Astrocyte (in vitro differentiated cells and primary cell): ENCODE results near the gene CRYBA2. TPM values are rescaled to one million over a fixed set of nuclear protein-coding genes. Genes with fewer than 3 reads are reported as not detected.

Source experiments
- DNase-seq: peaks from one replicate; pipeline ENCODE4 v3.0.0-alpha.2; 2010; ENCODE audit warnings: low read depth
- FAIRE-seq: peaks from 2 replicates; lab custom pipeline; 2011; peaks lifted over from hg19 to GRCh38; lab: Jason Lieb, UNC
- H2AFZ ChIP-seq: 2 replicates; pipeline ENCODE4 v1.6.0; 2012; ENCODE audit warnings: low read depth, low read length, inconsistent platforms
- H3K27ac ChIP-seq: 2 replicates; pipeline ENCODE4 v1.5.1; 2011; ENCODE audit warnings: low read depth, low read length, inconsistent platforms
- H3K27me3 ChIP-seq: 2 replicates; pipeline ENCODE4 v1.6.0; 2011; ENCODE audit warnings: low read length, inconsistent platforms; ENCODE audit not compliant: insufficient read depth
- H3K36me3 ChIP-seq: 2 replicates; pipeline ENCODE4 v1.5.1; 2011; ENCODE audit warnings: low read length, inconsistent platforms; ENCODE audit not compliant: insufficient read depth
- H3K4me1 ChIP-seq: 2 replicates; pipeline ENCODE4 v1.5.1; 2011; ENCODE audit warnings: low read length, inconsistent platforms; ENCODE audit not compliant: insufficient read depth
- H3K4me2 ChIP-seq: 2 replicates; pipeline ENCODE4 v1.6.0; 2012; ENCODE audit warnings: low read length, inconsistent platforms
- H3K4me3 ChIP-seq: 2 replicates; pipeline ENCODE4 v1.5.1; 2011; ENCODE audit warnings: low read depth, mild to moderate bottlenecking, low read length, inconsistent platforms; ENCODE audit not compliant: insufficient read depth
- H3K79me2 ChIP-seq: 2 replicates; pipeline ENCODE4 v1.6.0; 2012; ENCODE audit warnings: mild to moderate bottlenecking, low read length, inconsistent platforms; ENCODE audit not compliant: insufficient read depth
- H3K9ac ChIP-seq: 2 replicates; pipeline ENCODE4 v1.6.0; 2012; ENCODE audit warnings: mild to moderate bottlenecking, low read length, inconsistent platforms
- H3K9me3 ChIP-seq: 2 replicates; pipeline ENCODE4 v1.5.1; 2012; ENCODE audit warnings: low read depth, mild to moderate bottlenecking, low read length, inconsistent platforms; ENCODE audit not compliant: insufficient read depth
- H4K20me1 ChIP-seq: 2 replicates; pipeline ENCODE4 v1.6.0; 2012; ENCODE audit warnings: low read length, inconsistent platforms; ENCODE audit not compliant: insufficient read depth
- H3K27ac Mint-ChIP-seq: one replicate; pipeline ENCODE4 v1.8.0; 2021; ENCODE audit warnings: mild to moderate bottlenecking, mixed read lengths; ENCODE audit not compliant: unreplicated experiment
- H3K27me3 Mint-ChIP-seq: one replicate; pipeline ENCODE4 v1.8.0; 2021; ENCODE audit warnings: low read depth, mixed read lengths; ENCODE audit not compliant: unreplicated experiment
- H3K36me3 Mint-ChIP-seq: one replicate; pipeline ENCODE4 v1.8.0; 2021; ENCODE audit warnings: low read depth, mixed read lengths; ENCODE audit not compliant: unreplicated experiment
- H3K4me1 Mint-ChIP-seq: one replicate; pipeline ENCODE4 v1.8.0; 2021; ENCODE audit warnings: low read depth, mixed read lengths; ENCODE audit not compliant: unreplicated experiment
- H3K4me3 Mint-ChIP-seq: one replicate; pipeline ENCODE4 v1.8.0; 2021; ENCODE audit warnings: mild to moderate bottlenecking, moderate library complexity, mixed read lengths; ENCODE audit not compliant: unreplicated experiment
- H3K9me3 Mint-ChIP-seq: one replicate; pipeline ENCODE4 v1.8.0; 2021; ENCODE audit warnings: mild to moderate bottlenecking, mixed read lengths; ENCODE audit not compliant: unreplicated experiment
- CTCF ChIP-seq: IDR thresholded peaks from 2 replicates; pipeline ENCODE4 v1.5.1; 2011; ENCODE audit warnings: low read depth, mild to moderate bottlenecking, inconsistent platforms, low read length, moderate library complexity; ENCODE audit not compliant: insufficient read depth
- EZH2 ChIP-seq: IDR thresholded peaks from 2 replicates; pipeline ENCODE4 v1.6.1; 2012; ENCODE audit warnings: mild to moderate bottlenecking, low read length, inconsistent platforms; ENCODE audit not compliant: insufficient read depth
- total RNA-seq: library from RNA; stranded (reverse); gene quantifications from 2 replicates; pipeline ENCODE4 v1.2.1, GENCODE V29; 2021

The CRYBA2 gene
- total RNA-seq, 1 donor from 2014 or later, result not detected

- Histone ChIP-seq H3K27ac (no peak overlapping the region), H3K36me3 (no peaks in the 10 kb centered on the region), H3K4me3 (no peak overlapping the region), H4K20me1 (no peaks in the 10 kb centered on the region), H3K79me2 (no peaks in the 10 kb centered on the region), H3K9ac (no peak overlapping the region), H3K4me2 (no peak overlapping the region), H2AFZ (no peak overlapping the region), H3K27me3 (peaks cover 19% of the 10 kb centered on the region), H3K9me3 (no peaks in the 10 kb centered on the region), H3K4me1 (no peaks in the 10 kb centered on the region)
- Mint-ChIP-seq H3K4me3 (no peak overlapping the region), H3K9me3 (peaks cover 4% of the 10 kb centered on the region), H3K36me3 (no peaks in the 10 kb centered on the region), H3K4me1 (no peaks in the 10 kb centered on the region), H3K27me3 (peaks cover 81% of the 10 kb centered on the region), H3K27ac (no peak overlapping the region)
- no peak for FAIRE-seq
- TF ChIP-seq EZH2 (no peak), CTCF (no peak)
- DNase-seq, result no peak
These were observed 25.5 kb upstream of the CRYBA2 start for GRCh38 chr2:219018726-219019125.

DNA sequence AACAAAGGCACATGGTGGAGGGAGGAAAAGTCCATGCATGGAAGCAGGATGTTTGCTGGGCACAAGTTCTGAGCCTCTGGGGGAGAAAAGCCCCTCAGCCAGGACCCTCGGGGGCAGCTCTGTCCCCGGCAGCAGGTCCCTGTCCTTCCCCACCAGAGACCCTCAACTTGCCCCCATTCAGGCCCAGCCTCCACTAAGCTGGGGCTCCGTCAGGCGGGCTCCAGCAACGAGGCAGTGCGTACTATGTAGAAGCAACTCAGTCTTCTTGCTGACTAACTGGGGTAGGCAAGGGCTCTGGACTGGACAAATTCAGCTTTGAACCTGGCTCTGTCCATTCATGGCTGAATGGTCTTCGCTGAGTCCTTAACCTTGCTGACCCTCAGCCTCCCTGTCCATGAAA is 25.1 kb upstream of the CRYBA2 start:
- H3K27ac Mint-ChIP-seq, result no peak overlapping the region
- DNase-seq, result no peak
- no peak overlapping the region for H3K27ac ChIP-seq

More for the DNA sequence above, 25.1 kb upstream of the CRYBA2 start:
- TF ChIP-seq CTCF (no peak), EZH2 (no peak)
- no peaks in the 10 kb centered on the region for H3K36me3 Mint-ChIP-seq
- no peaks in the 10 kb centered on the region for H3K4me1 Mint-ChIP-seq
- H3K4me3 ChIP-seq, result no peak overlapping the region
- FAIRE-seq, result no peak
- H4K20me1 ChIP-seq, result no peaks in the 10 kb centered on the region
- H3K4me1 ChIP-seq, result no peaks in the 10 kb centered on the region
- H3K4me3 Mint-ChIP-seq, result no peak overlapping the region
- H3K79me2 ChIP-seq, result no peaks in the 10 kb centered on the region
- H3K27me3 ChIP-seq, result peaks cover 16% of the 10 kb centered on the region
- H2AFZ ChIP-seq, result no peak overlapping the region
- no peak overlapping the region for H3K4me2 ChIP-seq
- no peaks in the 10 kb centered on the region for H3K9me3 ChIP-seq
- H3K27me3 Mint-ChIP-seq, result peaks cover 82% of the 10 kb centered on the region
- H3K9me3 Mint-ChIP-seq, result peaks cover 4% of the 10 kb centered on the region
- no peak overlapping the region for H3K9ac ChIP-seq
- H3K36me3 ChIP-seq, result no peaks in the 10 kb centered on the region
